A549 (cell line): ENCODE results near the gene TRABD2B. TPM values are rescaled to one million over a fixed set of nuclear protein-coding genes. Genes with fewer than 3 reads are reported as not detected.
A peak's percentile ranks its signal among the peaks of the same experiment; 100 is the strongest.

Experiments used
- ATAC-seq, 2 experiments: fragments of 200-7000 bp in 1 of 2; fragments of >200 bp in 1 of 2; cut with Nextera tagmentation in 1 of 2; cut with Tn5 transposase in 1 of 2; 3 replicates each; pipeline versions ENCODE4 v1.8.0 to v1.9.1; 2018 to 2020; ENCODE audit warnings: mild to moderate bottlenecking in 1 of 2, moderate library complexity in 1 of 2
- CTCF ChIA-PET: fragments of 300-600 bp; sonication (Branson Sonifier 250); formaldehyde crosslinking; extraction: SDS; loops from one replicate; lab custom pipeline; 2021; ENCODE audit warnings: antibody characterized with exemption, inconsistent platforms; lab: Yijun Ruan, JAX
- POLR2A ChIA-PET: fragments of 350-600 bp; formaldehyde crosslinking; extraction: SDS; loops from one replicate; lab custom pipeline; 2021; ENCODE audit warnings: antibody characterized with exemption, inconsistent platforms; lab: Yijun Ruan, JAX
- DNase-seq, 2 experiments: peaks; one replicate each; pipeline versions ENCODE4 v3.0.0 to v3.0.0-alpha.2; 2011 to 2016; ENCODE audit warnings: low read depth in 1 of 2, low spot score in 1 of 2
- FAIRE-seq: peaks from 2 replicates; lab custom pipeline; 2011; peaks lifted over from hg19 to GRCh38; lab: Jason Lieb, UNC
- H3K27ac ChIP-seq, 2 experiments: fragments of >200 bp; sonication (Bioruptor Twin); formaldehyde crosslinking; 3 replicates each; pipeline ENCODE4 v1.5.1; 2016 to 2017
- H3K4me1 ChIP-seq: fragments of >200 bp; sonication (Bioruptor Twin); formaldehyde crosslinking; 3 replicates; pipeline ENCODE4 v1.6.1; 2016
- H3K4me2 ChIP-seq: fragments of >200 bp; sonication (Bioruptor Twin); formaldehyde crosslinking; 3 replicates; pipeline ENCODE4 v1.6.1; 2016
- H3K4me3 ChIP-seq: fragments of >200 bp; sonication (Bioruptor Twin); formaldehyde crosslinking; 3 replicates; pipeline ENCODE4 v1.5.1; 2016
- H3K9me3 ChIP-seq: fragments of >200 bp; sonication (Bioruptor Twin); formaldehyde crosslinking; 3 replicates; pipeline ENCODE4 v1.6.1; 2016
- ATOH8 ChIP-seq: fragments of 250-450 bp; sonication (Bioruptor Pico); IDR thresholded peaks from 2 replicates; pipeline ENCODE4 v1.5.0; 2020; ENCODE audit warnings: low read depth, mild to moderate bottlenecking, moderate library complexity
- CHD4 ChIP-seq: fragments of 200-600 bp; sonication (generic); IDR thresholded peaks from 2 replicates; pipeline ENCODE4 v1.6.1; 2016; ENCODE audit warnings: antibody characterized with exemption, mild to moderate bottlenecking, borderline replicate concordance
- CTCF ChIP-seq: fragments of >200 bp; sonication (Bioruptor Twin); formaldehyde crosslinking; IDR thresholded peaks from 3 replicates; pipeline ENCODE4 v1.5.1; 2016
- FOSB ChIP-seq: fragments of 250-450 bp; sonication (Bioruptor Pico); IDR thresholded peaks from 2 replicates; pipeline ENCODE4 v1.5.0; 2020; ENCODE audit warnings: mild to moderate bottlenecking, moderate library complexity
- FOSL2 ChIP-seq, 2 experiments: fragments of 450-650 bp in 1 of 2; fragments of >200 bp in 1 of 2; sonication (Bioruptor Twin) in 1 of 2; formaldehyde crosslinking; IDR thresholded peaks; 2 replicates each; pipeline versions ENCODE4 v1.5.0 to v1.6.1; 2016 to 2020; ENCODE audit warnings: mild to moderate bottlenecking in 1 of 2, moderate library complexity in 1 of 2
- HDAC2 ChIP-seq: fragments of 200-600 bp; sonication (generic); IDR thresholded peaks from 2 replicates; pipeline ENCODE4 v1.6.1; 2016
- HOXA7 ChIP-seq: fragments of 250-450 bp; sonication (Bioruptor Pico); IDR thresholded peaks from 2 replicates; pipeline ENCODE4 v1.5.0; 2020; ENCODE audit warnings: mild to moderate bottlenecking, moderate library complexity
- HOXB5 ChIP-seq: fragments of 250-450 bp; sonication (Bioruptor Pico); IDR thresholded peaks from 2 replicates; pipeline ENCODE4 v1.5.0; 2020; ENCODE audit warnings: mild to moderate bottlenecking, moderate library complexity
- JUNB ChIP-seq: fragments of >200 bp; sonication (Bioruptor Twin); formaldehyde crosslinking; IDR thresholded peaks from 2 replicates; pipeline ENCODE4 v1.6.1; 2016
- MYC ChIP-seq: IDR thresholded peaks from 2 replicates; pipeline ENCODE4 v1.6.1; 2012; ENCODE audit warnings: mild to moderate bottlenecking, inconsistent platforms, low read length, improper control_type of control experiment, borderline replicate concordance
- NPAS2 ChIP-seq: fragments of 250-450 bp; sonication (Bioruptor Pico); IDR thresholded peaks from 2 replicates; pipeline ENCODE4 v1.8.0; 2022; ENCODE audit warnings: mild to moderate bottlenecking, moderate library complexity, borderline replicate concordance
- POLR2A ChIP-seq: IDR thresholded peaks from 2 replicates; pipeline ENCODE4 v1.6.1; 2012; ENCODE audit warnings: mild to moderate bottlenecking, low read length
- RARB ChIP-seq: fragments of 250-450 bp; sonication (Bioruptor Pico); IDR thresholded peaks from 2 replicates; pipeline ENCODE4 v1.8.0; 2021; ENCODE audit warnings: mild to moderate bottlenecking, moderate library complexity
- RNF2 ChIP-seq: fragments of 200-600 bp; sonication (generic); IDR thresholded peaks from 2 replicates; pipeline ENCODE4 v1.6.1; 2016; ENCODE audit warnings: low read depth, mild to moderate bottlenecking, antibody characterized with exemption, moderate library complexity, borderline replicate concordance
- TP53 ChIP-seq: fragments of 250-450 bp; sonication (Bioruptor Pico); IDR thresholded peaks from 2 replicates; pipeline ENCODE4 v1.5.0; 2021; ENCODE audit warnings: mild to moderate bottlenecking, moderate library complexity
- ZNF302 ChIP-seq: fragments of 250-450 bp; sonication (Bioruptor Pico); IDR thresholded peaks from 2 replicates; pipeline ENCODE4 v1.9.0; 2021; ENCODE audit warnings: inconsistent platforms, mild to moderate bottlenecking, moderate library complexity
- WGBS: methylation state at CpG from one replicate; pipeline ENCODE4 v1.1.6; 2017; ENCODE audit errors: missing lambda C conversion rate; 5-methylcytosine and 5-hydroxymethylcytosine counted together
- polyA plus RNA-seq, 4 experiments: library from polyadenylated mRNA; depleted of rRNA in 3 of 4; stranded (reverse); fragments of >200 nt; fragmentation: RNase III in 1 of 4; extraction: RNeasy Plus Mini Kit Qiagen cat#74134 plus additional on column Dnase treatment in 1 of 4; gene quantifications; 2 replicates in 3 of 4; 3 replicates in 1 of 4; pipeline ENCODE4 v1.2.3, GENCODE V29; 2011 to 2017

The TRABD2B gene
- polyA plus RNA-seq, 2 of the 4 experiments (the other 2 are of a cell fraction) = 0.04 to 0.21 TPM

- H3K9me3 ChIP-seq = no peaks in the 10 kb centered on the region
- WGBS = 55% methylated on average over 8 of the region's 8 CpGs
- CTCF ChIA-PET = interaction anchor here (1.1 to 17.4 kb wide), 2 partner anchors 266 to 299 kb away, joined by 3 to 313 read pairs; partner anchors contain the start of genes FOXD2 and TRABD2B
- POLR2A ChIA-PET = no interaction called here
- DNase-seq (no peak), ATAC-seq (no peak), FAIRE-seq (no peak)
- peaks cover 20% of the 10 kb centered on the region; the same call in 1 of the 3 replicates for H3K4me1 ChIP-seq
- H3K27ac ChIP-seq = peak overlapping the region in 1 of 2 experiments; percentile 52; a peak in 2 of 6 replicates
- no peak overlapping the region for H3K4me2 ChIP-seq
- TF ChIP-seq FOSL2 (IDR thresholded peaks at IDR 0.05) = no peak
- TF ChIP-seq FOSL2 (CRISPR knock-in tag; IDR thresholded peaks at IDR 0.05) = no peak
- H3K4me3 ChIP-seq = no peak overlapping the region
Measured at GRCh38 chr1:47731730-47732129, 265.5 kb downstream of the TRABD2B start.

GRCh38 chr1:47729685-47730084 is 267.5 kb downstream of the TRABD2B start:
- TF ChIP-seq HOXB5 (CRISPR knock-in tag) (no peak), ATOH8 (CRISPR knock-in tag) (no peak), POLR2A (no peak), ZNF302 (CRISPR knock-in tag) (no peak), HDAC2 (no peak), JUNB (no peak), CHD4 (no peak), HOXA7 (CRISPR knock-in tag) (no peak), NPAS2 (CRISPR knock-in tag) (no peak), CTCF (no peak), TP53 (no peak)
- TF ChIP-seq, all 56 proteins: peak for 0
- 27% methylated on average over 2 of the region's 2 CpGs for WGBS
- Histone ChIP-seq H3K4me2 (no peak overlapping the region), H3K9me3 (no peaks in the 10 kb centered on the region), H3K27ac (no peak overlapping the region), H3K4me1 (peaks cover 31% of the 10 kb centered on the region; the same call in 2 of the 3 replicates), H3K4me3 (no peak overlapping the region)
- CTCF ChIA-PET = interaction anchor here (17.4 kb wide), 1 partner anchor 297 kb away, joined by 313 read pairs; the partner anchor contains the start of gene FOXD2
- FAIRE-seq = no peak
- ATAC-seq = no peak
- POLR2A ChIA-PET = no interaction called here
- DNase-seq = no peak

GRCh38 chr1:47727697-47728085 is 269.5 kb downstream of the TRABD2B start:
- H3K27ac ChIP-seq = no peak overlapping the region
- no peak for TF ChIP-seq FOSB
- no peak for TF ChIP-seq RNF2
- TF ChIP-seq MYC = no peak
- no peak for TF ChIP-seq CHD4
- TF ChIP-seq RARB (CRISPR knock-in tag) = no peak
- no peak for TF ChIP-seq HOXA7 (CRISPR knock-in tag)
- peaks cover 28% of the 10 kb centered on the region; the same call in 2 of the 3 replicates for H3K4me1 ChIP-seq
- FAIRE-seq (no peak), ATAC-seq (no peak), DNase-seq (no peak)
- ChIA-PET CTCF (interaction anchor here (1.0 to 17.4 kb wide), 11 partner anchors 8 to 549 kb away, joined by 3 to 313 read pairs (median 15); partner anchors contain the start of gene FOXD2), POLR2A (no interaction called here)
- WGBS = 53% methylated on average over 5 of the region's 5 CpGs
- no peak overlapping the region for H3K4me2 ChIP-seq
- no peaks in the 10 kb centered on the region for H3K9me3 ChIP-seq
- no peak overlapping the region for H3K4me3 ChIP-seq
